ENCODE data around the gene ITGB6.
A peak's percentile ranks its signal among the peaks of the same experiment; 100 is the strongest.

Gene ITGB6

DNA sequence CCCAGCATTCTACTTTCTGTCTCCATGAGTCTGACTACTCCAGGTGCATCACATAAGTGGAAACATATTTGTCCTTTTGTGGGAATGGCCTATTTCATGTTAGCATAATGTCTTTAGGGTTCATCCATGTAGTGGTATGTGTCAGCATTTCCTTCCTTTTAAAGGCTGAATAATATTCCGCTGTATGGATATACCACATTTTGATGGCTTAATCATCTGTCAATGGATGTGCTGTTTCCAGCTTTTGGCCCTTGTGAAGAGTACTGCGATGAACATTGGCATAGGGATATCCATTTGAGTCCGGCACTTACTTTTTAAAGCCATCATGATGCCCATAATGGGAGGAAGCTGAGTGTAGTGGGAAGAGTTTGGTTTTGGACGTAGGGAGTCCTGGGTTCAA is 6.4 kb upstream of the ITGB6 start:
- TF ChIP-seq ZFP30 (CRISPR knock-in tag; IDR thresholded peaks at IDR 0.05) (no peak), ZNF8 (CRISPR knock-in tag; IDR thresholded peaks at IDR 0.05) (peak; percentile 97)

DNA sequence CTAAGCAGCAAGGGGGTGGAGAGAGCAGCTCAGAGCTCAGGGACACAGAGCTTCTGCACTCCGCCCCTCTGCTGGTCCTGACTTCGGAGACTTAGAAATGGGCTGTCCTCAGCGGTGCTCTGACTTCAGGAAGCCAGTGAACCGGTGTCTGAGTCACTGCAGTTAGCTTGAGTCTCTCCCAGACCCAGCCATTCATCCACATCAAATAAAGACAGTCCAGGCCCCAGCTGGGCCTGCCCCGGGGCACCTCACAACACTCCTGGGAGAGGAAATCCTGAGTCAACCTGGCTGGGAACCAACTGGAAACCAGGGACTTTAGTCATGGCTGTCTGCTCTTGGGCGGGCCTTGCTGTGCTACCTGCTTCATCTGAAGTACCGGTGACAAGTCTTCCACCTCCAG is 5.4 kb upstream of the ITGB6 start:
- no peak for TF ChIP-seq PPARA (CRISPR knock-in tag; IDR thresholded peaks at IDR 0.05; ENCODE audit: borderline replicate concordance)
- TF ChIP-seq ZFP3 (CRISPR knock-in tag; IDR thresholded peaks at IDR 0.05) = peak; percentile 61; the same call in 1 of the 2 replicates
- TF ChIP-seq, protein P1, sequence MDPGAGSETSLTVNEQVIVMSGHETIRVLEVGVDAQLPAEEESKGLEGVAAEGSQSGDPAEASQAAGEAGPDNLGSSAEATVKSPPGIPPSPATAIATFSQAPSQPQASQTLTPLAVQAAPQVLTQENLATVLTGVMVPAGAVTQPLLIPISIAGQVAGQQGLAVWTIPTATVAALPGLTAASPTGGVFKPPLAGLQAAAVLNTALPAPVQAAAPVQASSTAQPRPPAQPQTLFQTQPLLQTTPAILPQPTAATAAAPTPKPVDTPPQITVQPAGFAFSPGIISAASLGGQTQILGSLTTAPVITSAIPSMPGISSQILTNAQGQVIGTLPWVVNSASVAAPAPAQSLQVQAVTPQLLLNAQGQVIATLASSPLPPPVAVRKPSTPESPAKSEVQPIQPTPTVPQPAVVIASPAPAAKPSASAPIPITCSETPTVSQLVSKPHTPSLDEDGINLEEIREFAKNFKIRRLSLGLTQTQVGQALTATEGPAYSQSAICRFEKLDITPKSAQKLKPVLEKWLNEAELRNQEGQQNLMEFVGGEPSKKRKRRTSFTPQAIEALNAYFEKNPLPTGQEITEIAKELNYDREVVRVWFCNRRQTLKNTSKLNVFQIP (CRISPR knock-in tag; IDR thresholded peaks at IDR 0.05; ENCODE audit: borderline replicate concordance, low read depth) = no peak
- TF ChIP-seq, protein P2, sequence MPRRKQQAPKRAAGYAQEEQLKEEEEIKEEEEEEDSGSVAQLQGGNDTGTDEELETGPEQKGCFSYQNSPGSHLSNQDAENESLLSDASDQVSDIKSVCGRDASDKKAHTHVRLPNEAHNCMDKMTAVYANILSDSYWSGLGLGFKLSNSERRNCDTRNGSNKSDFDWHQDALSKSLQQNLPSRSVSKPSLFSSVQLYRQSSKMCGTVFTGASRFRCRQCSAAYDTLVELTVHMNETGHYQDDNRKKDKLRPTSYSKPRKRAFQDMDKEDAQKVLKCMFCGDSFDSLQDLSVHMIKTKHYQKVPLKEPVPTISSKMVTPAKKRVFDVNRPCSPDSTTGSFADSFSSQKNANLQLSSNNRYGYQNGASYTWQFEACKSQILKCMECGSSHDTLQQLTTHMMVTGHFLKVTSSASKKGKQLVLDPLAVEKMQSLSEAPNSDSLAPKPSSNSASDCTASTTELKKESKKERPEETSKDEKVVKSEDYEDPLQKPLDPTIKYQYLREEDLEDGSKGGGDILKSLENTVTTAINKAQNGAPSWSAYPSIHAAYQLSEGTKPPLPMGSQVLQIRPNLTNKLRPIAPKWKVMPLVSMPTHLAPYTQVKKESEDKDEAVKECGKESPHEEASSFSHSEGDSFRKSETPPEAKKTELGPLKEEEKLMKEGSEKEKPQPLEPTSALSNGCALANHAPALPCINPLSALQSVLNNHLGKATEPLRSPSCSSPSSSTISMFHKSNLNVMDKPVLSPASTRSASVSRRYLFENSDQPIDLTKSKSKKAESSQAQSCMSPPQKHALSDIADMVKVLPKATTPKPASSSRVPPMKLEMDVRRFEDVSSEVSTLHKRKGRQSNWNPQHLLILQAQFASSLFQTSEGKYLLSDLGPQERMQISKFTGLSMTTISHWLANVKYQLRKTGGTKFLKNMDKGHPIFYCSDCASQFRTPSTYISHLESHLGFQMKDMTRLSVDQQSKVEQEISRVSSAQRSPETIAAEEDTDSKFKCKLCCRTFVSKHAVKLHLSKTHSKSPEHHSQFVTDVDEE (CRISPR knock-in tag; IDR thresholded peaks at IDR 0.05) = no peak
- TF ChIP-seq ZFP30 (CRISPR knock-in tag; IDR thresholded peaks at IDR 0.05) = no peak
- TF ChIP-seq, protein P3, sequence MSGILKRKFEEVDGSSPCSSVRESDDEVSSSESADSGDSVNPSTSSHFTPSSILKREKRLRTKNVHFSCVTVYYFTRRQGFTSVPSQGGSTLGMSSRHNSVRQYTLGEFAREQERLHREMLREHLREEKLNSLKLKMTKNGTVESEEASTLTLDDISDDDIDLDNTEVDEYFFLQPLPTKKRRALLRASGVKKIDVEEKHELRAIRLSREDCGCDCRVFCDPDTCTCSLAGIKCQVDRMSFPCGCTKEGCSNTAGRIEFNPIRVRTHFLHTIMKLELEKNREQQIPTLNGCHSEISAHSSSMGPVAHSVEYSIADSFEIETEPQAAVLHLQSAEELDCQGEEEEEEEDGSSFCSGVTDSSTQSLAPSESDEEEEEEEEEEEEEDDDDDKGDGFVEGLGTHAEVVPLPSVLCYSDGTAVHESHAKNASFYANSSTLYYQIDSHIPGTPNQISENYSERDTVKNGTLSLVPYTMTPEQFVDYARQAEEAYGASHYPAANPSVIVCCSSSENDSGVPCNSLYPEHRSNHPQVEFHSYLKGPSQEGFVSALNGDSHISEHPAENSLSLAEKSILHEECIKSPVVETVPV (CRISPR knock-in tag; IDR thresholded peaks at IDR 0.05) = no peak
- no peak for TF ChIP-seq ZNF70 (CRISPR knock-in tag; IDR thresholded peaks at IDR 0.05)
- TF ChIP-seq ISL1 (CRISPR knock-in tag; IDR thresholded peaks at IDR 0.05) = 0 out of 2 replicates have a peak, but pooled peaks have one; percentile 36
- no peak for TF ChIP-seq TOX (CRISPR knock-in tag; IDR thresholded peaks at IDR 0.05; ENCODE audit: borderline replicate concordance)

More for the DNA sequence above, 6.4 kb upstream of the ITGB6 start:
- no peak for ATAC-seq

GRCh38 chr2:160203422-160203821 is 3.4 kb upstream of the ITGB6 start:
- TF ChIP-seq OSR1 (CRISPR knock-in tag; IDR thresholded peaks at IDR 0.05) = no peak
- ATAC-seq = no peak

More for the DNA sequence above, 5.4 kb upstream of the ITGB6 start:
- peak; percentile 76 for ATAC-seq

DNA sequence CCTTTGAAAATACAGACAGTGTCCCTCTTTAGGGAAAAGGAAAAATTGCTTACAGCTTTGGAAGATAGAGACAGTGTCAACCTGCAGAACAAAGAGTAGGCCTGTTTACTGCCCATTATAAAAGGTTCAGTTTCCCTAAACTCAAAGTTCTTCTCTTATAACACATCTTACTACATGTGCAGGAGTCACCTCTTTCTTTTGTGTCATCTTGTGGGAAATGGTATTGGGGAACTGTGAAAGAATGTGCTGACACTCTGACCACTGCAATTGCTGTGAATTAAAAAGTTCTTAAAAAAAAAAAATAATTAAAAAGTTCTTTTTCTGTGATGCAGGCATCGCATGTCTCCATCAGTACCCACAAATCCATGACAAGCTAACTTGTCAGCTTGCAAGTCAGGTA is 2.9 kb upstream of the ITGB6 start:
- TF ChIP-seq ZNF565 (CRISPR knock-in tag; conservative IDR thresholded peaks at IDR 0.05; ENCODE audit: low read depth) (no peak), ZNF70 (CRISPR knock-in tag; IDR thresholded peaks at IDR 0.05) (no peak), GLIS3 (CRISPR knock-in tag; IDR thresholded peaks at IDR 0.05) (no peak), ZNF8 (CRISPR knock-in tag; IDR thresholded peaks at IDR 0.05) (no peak), PPARA (CRISPR knock-in tag; IDR thresholded peaks at IDR 0.05; ENCODE audit: borderline replicate concordance) (no peak), RARB (CRISPR knock-in tag; IDR thresholded peaks at IDR 0.05) (no peak), TCF4 (CRISPR knock-in tag; IDR thresholded peaks at IDR 0.05; ENCODE audit: borderline replicate concordance) (no peak), BACH2 (CRISPR knock-in tag; IDR thresholded peaks at IDR 0.05; ENCODE audit: borderline replicate concordance) (no peak), OSR1 (CRISPR knock-in tag; IDR thresholded peaks at IDR 0.05) (no peak), ARNTL (CRISPR knock-in tag; IDR thresholded peaks at IDR 0.05; ENCODE audit: borderline replicate concordance, low read depth) (no peak), SNAI2 (CRISPR knock-in tag; IDR thresholded peaks at IDR 0.05) (no peak)
- TF ChIP-seq, protein P3 (CRISPR knock-in tag; IDR thresholded peaks at IDR 0.05) = no peak
- TF ChIP-seq, protein P2 (CRISPR knock-in tag; IDR thresholded peaks at IDR 0.05) = no peak
- ATAC-seq = no peak
